Astrocyte (in vitro differentiated cells and primary cell): Measurements from ENCODE around the gene CALD1.

Source experiments
- EZH2 ChIP-seq: IDR thresholded peaks from 2 replicates; pipeline ENCODE4 v1.6.1; 2012; ENCODE audit warnings: mild to moderate bottlenecking, low read length, inconsistent platforms; ENCODE audit not compliant: insufficient read depth
- TF ChIP-seq, protein P1 (sequence below): IDR thresholded peaks from 2 replicates; pipeline ENCODE4 v1.5.1; 2011; ENCODE audit warnings: low read depth, mild to moderate bottlenecking, inconsistent platforms, low read length, moderate library complexity; ENCODE audit not compliant: insufficient read depth

DNA sequence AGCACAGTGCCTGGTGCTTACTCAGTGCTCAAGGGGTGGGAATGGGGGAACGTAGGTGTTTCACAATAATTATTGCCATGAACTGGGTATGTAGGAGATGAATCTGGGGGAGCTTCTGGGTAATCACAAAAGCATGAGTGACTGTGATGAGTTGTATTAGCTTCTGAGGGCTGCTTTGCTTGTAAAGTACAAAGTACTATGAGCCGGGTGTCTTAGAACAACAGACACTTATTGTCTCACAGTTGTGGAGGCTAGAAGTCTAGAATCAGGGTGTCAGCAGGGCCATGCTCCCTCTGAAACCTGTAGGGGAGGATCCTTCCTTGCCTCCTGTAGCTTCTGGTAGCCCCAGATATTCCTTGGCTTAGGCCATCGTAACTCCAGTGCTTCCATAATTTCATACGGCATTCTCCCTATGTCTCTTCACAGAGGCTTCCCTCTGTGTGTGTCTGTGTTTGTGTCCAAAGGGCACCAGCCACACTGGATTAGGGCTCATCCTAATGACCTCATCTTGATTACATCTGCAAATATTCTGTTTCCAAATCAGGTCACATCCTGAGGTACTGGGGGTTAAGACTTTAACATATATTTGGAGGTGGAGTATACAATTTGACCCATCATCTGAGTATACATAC, 122.1 kb downstream of the CALD1 start:
- TF ChIP-seq, protein P1, sequence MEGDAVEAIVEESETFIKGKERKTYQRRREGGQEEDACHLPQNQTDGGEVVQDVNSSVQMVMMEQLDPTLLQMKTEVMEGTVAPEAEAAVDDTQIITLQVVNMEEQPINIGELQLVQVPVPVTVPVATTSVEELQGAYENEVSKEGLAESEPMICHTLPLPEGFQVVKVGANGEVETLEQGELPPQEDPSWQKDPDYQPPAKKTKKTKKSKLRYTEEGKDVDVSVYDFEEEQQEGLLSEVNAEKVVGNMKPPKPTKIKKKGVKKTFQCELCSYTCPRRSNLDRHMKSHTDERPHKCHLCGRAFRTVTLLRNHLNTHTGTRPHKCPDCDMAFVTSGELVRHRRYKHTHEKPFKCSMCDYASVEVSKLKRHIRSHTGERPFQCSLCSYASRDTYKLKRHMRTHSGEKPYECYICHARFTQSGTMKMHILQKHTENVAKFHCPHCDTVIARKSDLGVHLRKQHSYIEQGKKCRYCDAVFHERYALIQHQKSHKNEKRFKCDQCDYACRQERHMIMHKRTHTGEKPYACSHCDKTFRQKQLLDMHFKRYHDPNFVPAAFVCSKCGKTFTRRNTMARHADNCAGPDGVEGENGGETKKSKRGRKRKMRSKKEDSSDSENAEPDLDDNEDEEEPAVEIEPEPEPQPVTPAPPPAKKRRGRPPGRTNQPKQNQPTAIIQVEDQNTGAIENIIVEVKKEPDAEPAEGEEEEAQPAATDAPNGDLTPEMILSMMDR: no peak
- no peak for TF ChIP-seq EZH2
